ENCODE measurements around the gene DLGAP4. TPM values are rescaled to one million over a fixed set of nuclear protein-coding genes. Genes with fewer than 3 reads are reported as not detected.
"Not testable (repeated sequence)": the region's sequence is repeated elsewhere in the genome, so short reads cannot be mapped to it uniquely, and the experiment has no call there.

The DLGAP4 gene
- total and polyA plus RNA-seq, 9 donors = 13.0 to 63.9 (median 52.2) TPM

DNA sequence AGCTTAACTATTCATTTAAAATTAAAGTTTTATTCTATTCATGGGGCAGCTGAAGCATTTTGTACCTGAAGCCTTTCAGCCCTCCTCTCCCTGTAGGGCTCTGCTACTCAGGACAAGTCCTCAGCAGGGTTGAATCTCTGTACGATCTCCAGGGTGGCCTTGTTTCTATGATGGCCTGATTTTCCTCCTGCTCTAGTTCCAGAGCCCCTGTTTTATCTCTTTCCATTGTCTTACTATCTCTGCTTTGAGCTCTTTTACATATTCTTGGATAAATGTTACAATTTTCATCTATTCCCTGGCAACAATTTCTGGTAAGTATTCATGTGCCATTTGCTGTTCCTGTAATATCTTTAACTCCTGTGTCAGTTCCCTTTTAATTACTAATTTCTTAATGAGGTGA is 215.4 kb downstream of the DLGAP4 start:
- no peak overlapping the region for H3K4me3 ChIP-seq (ENCODE audit: low read length)
- no peaks in the 10 kb centered on the region for H3K9me3 ChIP-seq (replicated peaks; ENCODE audit: control insufficient read depth, low read depth, low read length)
- H3K36me3 ChIP-seq (ENCODE audit: control insufficient read depth, insufficient read depth, low read length) = peaks cover 51% of the 10 kb centered on the region
- DNase-seq = no peak
- H3K27me3 ChIP-seq (ENCODE audit: control insufficient read depth, insufficient read depth, low read length) = no peaks in the 10 kb centered on the region
- H3K27ac ChIP-seq (ENCODE audit: low read length) = no peak overlapping the region
- no CpG with 5 or more reads among the region's 1 CpG for WGBS (ENCODE audit: insufficient coverage)
- no peaks in the 10 kb centered on the region for H3K4me1 ChIP-seq (ENCODE audit: control insufficient read depth, insufficient read depth, low read length)

DNA sequence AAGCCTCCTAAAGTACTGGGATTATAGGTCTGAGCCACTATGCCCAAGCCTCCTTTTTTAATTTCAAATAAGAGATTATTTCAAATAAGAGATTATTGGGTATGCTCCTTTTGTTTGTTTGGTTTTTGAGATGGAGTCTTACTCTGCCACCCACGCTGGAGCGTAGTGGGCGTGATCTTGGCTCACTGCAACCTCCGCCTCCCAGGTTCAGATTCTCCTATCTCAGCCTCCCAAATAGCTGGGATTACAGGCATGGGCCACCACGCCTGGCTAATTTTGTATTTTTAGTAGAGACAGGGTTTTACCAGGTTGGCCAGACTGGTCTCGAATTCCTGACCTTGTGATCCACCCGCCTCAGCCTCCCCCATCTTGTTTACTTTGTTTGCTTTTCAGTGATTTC is 216.3 kb downstream of the DLGAP4 start:
- not testable (repeated sequence) for H3K4me3 ChIP-seq (ENCODE audit: low read length); H3K27ac ChIP-seq (ENCODE audit: low read length); DNase-seq; H3K4me1 ChIP-seq (ENCODE audit: control insufficient read depth, insufficient read depth, low read length); H3K27me3 ChIP-seq (ENCODE audit: control insufficient read depth, insufficient read depth, low read length); H3K9me3 ChIP-seq (replicated peaks; ENCODE audit: control insufficient read depth, low read depth, low read length)
- WGBS (ENCODE audit: insufficient coverage) = no CpG with 5 or more reads among the region's 7 CpGs
- peaks cover 58% of the 10 kb centered on the region for H3K36me3 ChIP-seq (ENCODE audit: control insufficient read depth, insufficient read depth, low read length)

DNA sequence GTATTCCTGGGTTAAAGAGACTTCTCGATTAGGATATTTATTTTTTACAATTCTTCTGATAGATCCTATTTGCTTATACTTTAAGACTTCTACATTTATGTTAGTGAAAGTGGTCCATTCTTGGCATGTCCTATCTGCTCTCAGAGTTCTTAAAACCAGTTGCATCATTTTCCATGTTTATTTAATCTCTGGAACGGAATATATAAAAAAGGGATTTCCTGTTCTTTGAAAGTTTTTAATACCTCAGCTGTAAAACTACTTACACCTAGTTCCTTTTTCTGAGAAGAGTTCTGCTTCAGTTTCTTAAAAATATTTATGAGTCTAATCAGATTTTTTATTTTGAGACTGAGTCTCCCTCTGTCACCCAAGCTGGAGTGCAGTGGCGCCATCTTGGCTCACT is 217.2 kb downstream of the DLGAP4 start:
- Histone ChIP-seq H3K9me3 (replicated peaks; ENCODE audit: control insufficient read depth, low read depth, low read length) (no peaks in the 10 kb centered on the region), H3K4me3 (ENCODE audit: low read length) (no peak overlapping the region), H3K36me3 (ENCODE audit: control insufficient read depth, insufficient read depth, low read length) (peaks cover 66% of the 10 kb centered on the region), H3K4me1 (ENCODE audit: control insufficient read depth, insufficient read depth, low read length) (no peaks in the 10 kb centered on the region), H3K27ac (ENCODE audit: low read length) (no peak overlapping the region), H3K27me3 (ENCODE audit: control insufficient read depth, insufficient read depth, low read length) (no peaks in the 10 kb centered on the region)
- WGBS (ENCODE audit: insufficient coverage) = 100% methylated on average over 1 of the region's 3 CpGs
- peak; percentile 39 for DNase-seq

DNA sequence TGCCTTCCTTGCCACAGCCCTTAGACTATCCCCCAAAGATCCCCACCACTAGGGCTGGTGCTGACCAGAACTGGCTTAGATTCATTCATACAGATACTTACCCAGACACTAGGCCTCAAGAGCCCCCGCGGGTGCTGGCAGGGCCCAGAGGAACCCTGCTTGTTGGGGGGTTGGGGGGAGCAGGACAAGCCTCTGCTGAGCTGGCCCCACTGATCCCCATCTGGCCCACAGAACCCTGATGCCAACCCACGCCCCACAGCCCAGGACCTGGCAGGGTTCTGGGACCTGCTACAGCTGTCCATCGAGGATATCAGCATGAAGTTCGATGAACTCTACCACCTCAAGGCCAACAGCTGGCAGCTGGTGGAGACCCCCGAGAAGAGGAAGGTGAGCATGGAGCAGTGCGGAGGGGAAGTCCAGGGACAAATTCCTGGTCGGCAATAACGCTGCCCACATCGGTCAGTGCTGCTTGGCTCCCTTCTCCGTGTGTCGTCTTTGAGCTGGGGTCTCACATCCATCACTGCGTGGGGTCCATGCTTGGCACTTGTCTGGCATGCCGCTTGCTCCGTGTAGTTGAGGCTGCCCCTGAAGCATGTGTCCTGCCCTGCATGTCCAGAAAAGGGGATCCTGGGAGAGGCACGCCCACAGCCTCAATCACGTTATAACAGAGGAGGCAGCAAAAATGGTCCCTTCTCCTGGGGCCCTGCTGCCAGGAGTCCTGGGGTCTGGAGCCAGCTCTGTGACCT is 219.7 kb downstream of the DLGAP4 start:
- Histone ChIP-seq H3K36me3 (ENCODE audit: control insufficient read depth, insufficient read depth, low read length) (peaks cover 65% of the 10 kb centered on the region), H3K9me3 (replicated peaks; ENCODE audit: control insufficient read depth, low read depth, low read length) (no peaks in the 10 kb centered on the region), H3K27me3 (ENCODE audit: control insufficient read depth, insufficient read depth, low read length) (no peaks in the 10 kb centered on the region), H3K27ac (ENCODE audit: low read length) (no peak overlapping the region), H3K4me1 (ENCODE audit: control insufficient read depth, insufficient read depth, low read length) (no peaks in the 10 kb centered on the region), H3K4me3 (ENCODE audit: low read length) (no peak overlapping the region)
- no peak for DNase-seq
- 89% methylated on average over 15 of the region's 17 CpGs for WGBS (ENCODE audit: insufficient coverage)

DNA sequence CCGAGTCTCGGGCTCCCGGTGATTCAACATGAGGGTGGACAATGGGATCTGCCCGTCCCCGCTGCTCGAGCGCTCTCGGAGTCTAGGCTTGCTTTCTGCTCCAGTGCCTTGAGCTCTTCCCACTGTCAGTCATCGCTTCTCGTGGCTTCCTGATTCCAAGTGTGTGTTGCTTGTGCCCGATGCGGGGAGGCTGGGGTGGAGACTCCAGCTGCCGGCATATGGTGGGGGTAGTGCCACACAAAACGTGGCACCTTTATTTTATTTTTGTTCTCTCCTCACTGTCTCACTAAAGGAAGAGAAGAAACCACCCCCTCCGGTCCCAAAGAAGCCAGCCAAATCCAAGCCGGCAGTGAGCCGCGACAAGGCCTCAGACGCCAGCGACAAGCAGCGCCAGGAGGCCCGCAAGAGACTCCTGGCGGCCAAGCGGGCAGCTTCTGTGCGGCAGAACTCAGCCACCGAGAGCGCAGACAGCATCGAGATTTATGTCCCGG is 220.4 kb downstream of the DLGAP4 start:
- 90% methylated on average over 19 of the region's 29 CpGs for WGBS (ENCODE audit: insufficient coverage)

DNA sequence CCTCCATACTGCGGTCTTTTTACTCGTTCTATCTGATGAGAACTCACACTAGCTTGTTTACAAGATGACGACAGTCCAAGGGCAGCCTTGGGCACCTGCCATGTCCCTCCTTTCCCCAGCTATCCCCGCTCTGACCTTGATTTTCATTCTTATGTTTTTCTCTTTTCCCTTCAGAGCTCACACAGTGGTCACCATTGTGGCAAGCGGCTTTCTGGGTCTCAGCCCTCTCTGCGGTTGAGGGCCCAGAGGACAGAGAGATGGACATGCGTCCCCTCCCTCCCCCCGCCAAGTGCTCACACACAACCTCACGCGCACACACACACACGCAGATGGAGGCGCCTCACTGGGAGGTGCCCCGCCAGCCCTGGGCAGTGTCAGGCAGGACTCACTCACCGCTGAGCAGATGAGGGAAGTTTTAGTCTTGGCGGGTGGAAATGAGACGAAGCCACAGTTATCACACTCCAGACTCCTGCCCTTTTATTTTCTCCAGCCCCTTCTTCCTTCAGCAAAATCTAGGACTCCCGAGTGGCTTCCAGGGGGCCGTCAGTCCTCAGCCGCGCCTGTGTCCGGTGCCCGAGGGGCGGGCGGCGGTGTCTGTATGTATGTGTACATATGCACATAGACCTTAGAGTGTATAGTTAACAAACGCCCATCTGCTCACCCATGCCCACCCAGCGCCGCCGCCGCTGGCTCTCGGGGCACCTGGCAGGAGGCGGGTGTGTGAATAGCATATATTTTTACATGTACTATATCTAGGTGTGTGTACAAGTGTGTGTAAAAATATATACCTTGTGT is 221.4 kb downstream of the DLGAP4 start:
- Histone ChIP-seq H3K4me1 (ENCODE audit: control insufficient read depth, insufficient read depth, low read length) (no peaks in the 10 kb centered on the region), H3K4me3 (ENCODE audit: low read length) (no peak overlapping the region), H3K27ac (ENCODE audit: low read length) (no peak overlapping the region)

More for the DNA sequence above, 220.4 kb downstream of the DLGAP4 start:
- no peaks in the 10 kb centered on the region for H3K27me3 ChIP-seq (ENCODE audit: control insufficient read depth, insufficient read depth, low read length)
- DNase-seq = no peak
- H3K4me1 ChIP-seq (ENCODE audit: control insufficient read depth, insufficient read depth, low read length) = no peaks in the 10 kb centered on the region
- H3K4me3 ChIP-seq (ENCODE audit: low read length) = no peak overlapping the region
- no peaks in the 10 kb centered on the region for H3K9me3 ChIP-seq (replicated peaks; ENCODE audit: control insufficient read depth, low read depth, low read length)
- no peak overlapping the region for H3K27ac ChIP-seq (ENCODE audit: low read length)
- peaks cover 62% of the 10 kb centered on the region for H3K36me3 ChIP-seq (ENCODE audit: control insufficient read depth, insufficient read depth, low read length)

DNA sequence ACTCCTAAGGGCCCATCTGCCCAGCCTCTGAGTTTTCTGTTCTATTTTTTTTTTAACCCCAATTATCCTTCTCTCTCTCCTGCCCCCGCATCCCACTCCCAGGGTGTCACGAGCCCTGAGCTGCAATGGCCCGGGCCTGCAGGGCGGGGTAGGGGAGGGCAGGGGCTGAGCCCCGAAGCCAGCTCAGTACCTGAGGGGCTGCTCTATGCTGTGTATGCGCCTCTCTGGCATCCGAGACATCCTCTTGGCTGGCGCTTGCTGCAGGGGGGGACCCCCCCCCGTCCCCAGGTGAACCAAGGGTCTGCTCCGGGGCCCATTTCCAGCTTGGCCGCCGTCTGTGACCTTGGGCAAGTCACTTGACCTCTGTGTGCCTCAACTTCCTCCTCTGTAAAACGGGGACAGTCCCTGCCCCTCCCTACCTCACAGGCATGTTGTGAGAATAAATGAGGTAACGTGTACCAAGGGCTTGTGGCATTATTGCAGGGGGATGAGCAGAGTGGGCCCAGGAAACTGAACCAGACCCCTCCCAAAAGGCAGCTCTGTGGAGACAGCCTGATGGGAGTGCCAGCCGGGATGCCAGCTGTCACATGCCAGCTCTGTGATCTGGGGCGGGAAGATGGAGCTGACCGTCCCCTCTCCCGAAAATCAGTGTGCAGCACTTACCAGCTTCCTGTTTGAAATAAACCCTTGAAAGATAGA is 222.2 kb downstream of the DLGAP4 start:
- H3K27ac ChIP-seq (ENCODE audit: low read length) = no peak overlapping the region
- peaks cover 47% of the 10 kb centered on the region for H3K36me3 ChIP-seq (ENCODE audit: control insufficient read depth, insufficient read depth, low read length)
- DNase-seq = no peak
- no peaks in the 10 kb centered on the region for H3K27me3 ChIP-seq (ENCODE audit: control insufficient read depth, insufficient read depth, low read length)
- H3K9me3 ChIP-seq (replicated peaks; ENCODE audit: control insufficient read depth, low read depth, low read length) = no peaks in the 10 kb centered on the region
- 82% methylated on average over 12 of the region's 18 CpGs for WGBS (ENCODE audit: insufficient coverage)
- H3K4me1 ChIP-seq (ENCODE audit: control insufficient read depth, insufficient read depth, low read length) = no peaks in the 10 kb centered on the region
- no peak overlapping the region for H3K4me3 ChIP-seq (ENCODE audit: low read length)

More for the DNA sequence above, 221.4 kb downstream of the DLGAP4 start:
- no peaks in the 10 kb centered on the region for H3K9me3 ChIP-seq (replicated peaks; ENCODE audit: control insufficient read depth, low read depth, low read length)
- peaks cover 53% of the 10 kb centered on the region for H3K36me3 ChIP-seq (ENCODE audit: control insufficient read depth, insufficient read depth, low read length)
- no peak for DNase-seq
- WGBS (ENCODE audit: insufficient coverage) = 80% methylated on average over 12 of the region's 32 CpGs
- H3K27me3 ChIP-seq (ENCODE audit: control insufficient read depth, insufficient read depth, low read length) = no peaks in the 10 kb centered on the region

DNA sequence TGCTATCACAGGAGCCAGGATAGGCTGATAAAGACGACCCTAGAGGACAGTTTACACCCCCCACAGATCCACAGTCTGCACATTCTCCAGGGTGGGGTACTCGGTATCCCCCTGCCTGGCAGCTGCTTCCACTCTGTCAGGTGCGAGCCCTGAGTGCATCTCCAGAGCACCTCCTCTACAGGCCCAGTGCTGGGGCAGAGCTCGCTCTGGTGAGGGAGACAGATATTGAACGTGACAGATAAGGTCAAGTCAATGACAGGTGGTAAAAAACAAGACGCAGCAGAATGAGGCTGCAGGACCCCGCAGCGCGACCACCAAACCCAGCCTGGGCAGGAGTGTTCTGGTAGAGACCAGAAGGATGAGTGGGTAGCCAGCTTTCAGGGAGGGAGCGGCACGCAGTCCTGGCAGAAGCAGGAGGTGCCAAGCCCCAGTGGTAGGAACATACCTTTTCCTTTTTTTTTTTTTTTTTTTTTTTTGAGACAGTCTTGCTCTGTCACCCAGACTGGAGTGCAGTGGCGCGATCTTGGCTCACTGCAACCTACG is 222.8 kb downstream of the DLGAP4 start:
- no peak overlapping the region for H3K27ac ChIP-seq (ENCODE audit: low read length)
- no peak for DNase-seq
- WGBS (ENCODE audit: insufficient coverage) = 79% methylated on average over 11 of the region's 14 CpGs
- H3K27me3 ChIP-seq (ENCODE audit: control insufficient read depth, insufficient read depth, low read length) = no peaks in the 10 kb centered on the region
- H3K9me3 ChIP-seq (replicated peaks; ENCODE audit: control insufficient read depth, low read depth, low read length) = no peaks in the 10 kb centered on the region
- H3K4me3 ChIP-seq (ENCODE audit: low read length) = no peak overlapping the region
- H3K36me3 ChIP-seq (ENCODE audit: control insufficient read depth, insufficient read depth, low read length) = peaks cover 42% of the 10 kb centered on the region
- no peaks in the 10 kb centered on the region for H3K4me1 ChIP-seq (ENCODE audit: control insufficient read depth, insufficient read depth, low read length)

DNA sequence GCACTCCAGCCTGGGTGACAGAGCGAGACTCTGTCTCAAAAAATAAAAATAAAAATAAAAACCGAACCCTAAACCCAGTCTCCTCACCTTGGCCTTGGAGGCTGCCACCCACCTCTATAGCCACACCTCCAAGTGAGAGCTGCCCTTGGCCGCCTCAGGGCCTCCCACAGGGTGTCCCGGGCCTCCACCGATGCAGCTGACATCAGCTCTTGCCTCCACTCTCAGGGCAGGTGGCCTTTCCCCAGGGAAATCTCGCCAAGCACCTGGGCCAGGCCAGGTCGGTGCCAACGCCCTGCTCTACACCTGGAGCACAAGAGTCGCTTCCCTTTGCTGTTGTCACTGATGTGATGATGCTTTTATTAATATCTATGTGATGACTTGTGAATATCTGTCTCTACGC is 226.2 kb downstream of the DLGAP4 start:
- no peak for DNase-seq
- Histone ChIP-seq H3K27ac (ENCODE audit: low read length) (no peak overlapping the region), H3K4me3 (ENCODE audit: low read length) (no peak overlapping the region), H3K9me3 (replicated peaks; ENCODE audit: control insufficient read depth, low read depth, low read length) (no peaks in the 10 kb centered on the region), H3K4me1 (ENCODE audit: control insufficient read depth, insufficient read depth, low read length) (no peaks in the 10 kb centered on the region), H3K36me3 (ENCODE audit: control insufficient read depth, insufficient read depth, low read length) (peaks cover 13% of the 10 kb centered on the region), H3K27me3 (ENCODE audit: control insufficient read depth, insufficient read depth, low read length) (no peaks in the 10 kb centered on the region)
- WGBS (ENCODE audit: insufficient coverage) = 87% methylated on average over 10 of the region's 10 CpGs

DNA sequence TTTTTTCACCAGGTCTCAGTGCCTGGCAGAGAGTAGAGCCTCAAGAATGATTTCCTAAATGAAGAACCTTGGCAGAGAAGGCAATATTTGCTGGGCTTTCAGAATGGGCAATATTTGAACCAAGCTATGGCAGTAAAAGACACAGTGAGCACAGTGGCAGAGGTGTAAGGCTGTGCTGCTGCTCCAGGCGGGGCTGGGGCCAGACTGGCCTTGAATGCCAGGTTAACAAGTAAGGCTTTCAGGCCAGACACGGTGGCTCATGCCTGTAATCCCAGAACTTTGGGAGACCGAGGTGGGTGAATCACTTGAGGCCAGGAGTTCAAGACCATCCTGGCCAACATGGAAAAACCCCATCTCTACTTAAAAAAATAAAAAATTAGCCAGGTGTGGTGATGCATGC is 226.7 kb downstream of the DLGAP4 start:
- no peak for DNase-seq
- Histone ChIP-seq H3K4me3 (ENCODE audit: low read length) (no peak overlapping the region), H3K27ac (ENCODE audit: low read length) (no peak overlapping the region), H3K4me1 (ENCODE audit: control insufficient read depth, insufficient read depth, low read length) (no peaks in the 10 kb centered on the region), H3K9me3 (replicated peaks; ENCODE audit: control insufficient read depth, low read depth, low read length) (no peaks in the 10 kb centered on the region), H3K27me3 (ENCODE audit: control insufficient read depth, insufficient read depth, low read length) (no peaks in the 10 kb centered on the region), H3K36me3 (ENCODE audit: control insufficient read depth, insufficient read depth, low read length) (peaks cover 9% of the 10 kb centered on the region)
- WGBS (ENCODE audit: insufficient coverage) = 90% methylated on average over 2 of the region's 3 CpGs

Measured in muscle of leg (tissue), 11 donors.